ENCODE results near the gene AKR1C8. TPM values are rescaled to one million over a fixed set of nuclear protein-coding genes. Genes with fewer than 3 reads are reported as not detected.

Gene AKR1C8
- under 1 TPM; 0.53 to 0.91 TPM for total RNA-seq

DNA sequence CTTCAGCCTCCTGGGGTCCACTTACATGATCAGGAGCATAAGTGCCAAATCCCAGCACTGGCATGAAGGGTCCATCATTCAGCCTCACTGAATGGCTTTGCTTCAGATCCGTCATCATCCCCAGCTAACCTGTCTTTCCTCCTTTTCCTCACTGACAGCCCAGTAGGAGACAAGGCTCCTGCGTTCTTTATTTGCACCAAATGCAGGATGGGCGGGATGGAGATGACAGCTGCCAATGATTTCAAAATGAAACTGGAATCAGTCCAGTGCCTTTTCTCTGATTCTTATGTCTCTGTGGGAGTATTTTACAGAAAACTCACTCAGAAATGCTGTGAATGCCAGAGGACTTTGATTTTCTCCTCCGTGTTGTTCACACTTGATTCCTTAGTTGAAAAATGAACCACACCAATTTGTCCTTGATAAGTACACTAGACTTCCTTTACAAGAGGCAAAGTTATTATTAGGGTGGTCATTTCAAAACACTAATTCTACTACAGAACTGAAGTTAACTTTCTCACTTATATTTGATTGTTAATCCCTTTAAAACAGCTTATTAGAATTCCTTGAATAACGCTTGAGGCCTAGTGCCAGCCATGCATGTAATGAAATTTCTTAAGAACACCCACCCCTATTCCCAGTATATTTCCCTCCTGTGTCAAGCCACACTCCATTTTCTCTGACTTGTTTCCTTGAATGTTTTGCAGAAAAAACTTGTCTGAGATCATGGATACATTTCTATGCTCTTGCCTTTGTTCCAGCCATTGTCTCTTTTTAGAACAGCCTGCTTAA lies at the start of gene AKR1C8:
Gene AKR1C8, minus strand, starts transcription at position 164 of the 789 bp plus-strand sequence. Its CDS starts 46 bp downstream, at position 118.

DNA sequence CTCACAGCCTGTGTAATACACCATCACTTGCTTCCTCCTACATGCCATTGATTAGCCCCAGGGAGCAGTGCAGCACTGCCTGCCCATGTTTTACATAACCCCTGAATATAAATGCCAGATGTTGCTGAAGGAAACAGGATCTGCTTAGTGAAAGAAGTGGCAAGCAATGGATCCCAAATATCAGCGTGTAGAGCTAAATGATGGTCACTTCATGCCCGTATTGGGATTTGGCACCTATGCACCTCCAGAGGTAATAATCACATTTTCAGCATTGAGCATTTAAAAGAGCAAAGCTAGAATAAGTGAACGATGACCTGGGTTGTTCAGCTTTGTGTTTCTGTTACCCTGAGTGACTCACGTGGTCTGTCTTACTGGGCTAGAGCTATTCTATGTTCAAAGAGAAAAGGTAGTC lies 11.8 kb upstream of the AKR1C8 start, which contains the start of gene AKR1C4:
Gene AKR1C4, plus strand, starts transcription at position 136 of the 412 bp plus-strand sequence. Its CDS starts 31 bp downstream, at position 167.

Other genes starting within 250 kb of the AKR1C8 start
- under 1 TPM; 0.63 to 0.91 TPM for gene AKR1C1, start 221.7 kb downstream of the AKR1C8 start, total RNA-seq
- not detected for gene AKR1C2, start 181.3 kb downstream of the AKR1C8 start, total RNA-seq
- 10 to 100 TPM; 11.6 TPM for gene AKR1C3, start 90.7 kb downstream of the AKR1C8 start, total RNA-seq
- gene AKR1C4, start 11.7 kb upstream of the AKR1C8 start, total RNA-seq, result not detected
- not detected for gene UCN3, start 179.8 kb upstream of the AKR1C8 start, total RNA-seq
- gene TUBAL3, start 219.7 kb upstream of the AKR1C8 start, total RNA-seq, result not detected
- gene NET1, start 227.4 kb upstream of the AKR1C8 start, total RNA-seq, result 10 to 100 TPM; 39.2 to 45.7 TPM

All from activated naive CD4-positive, alpha-beta T cell treated with anti-CD3 and anti-CD28 coated beads, Interleukin-2, amount 10 ng/mL, durations not matched to agents 5 hours and 36 hours (primary cell).